Fibroblast of skin of left biceps (primary cell): ENCODE data around the gene FGD3.

Experiments used
- DNase-seq, 2 experiments: peaks; one replicate each; pipeline ENCODE4 v3.0.0-alpha.2; 2013; ENCODE audit warnings: low read depth in 2 of 2

Gene FGD3

DNA sequence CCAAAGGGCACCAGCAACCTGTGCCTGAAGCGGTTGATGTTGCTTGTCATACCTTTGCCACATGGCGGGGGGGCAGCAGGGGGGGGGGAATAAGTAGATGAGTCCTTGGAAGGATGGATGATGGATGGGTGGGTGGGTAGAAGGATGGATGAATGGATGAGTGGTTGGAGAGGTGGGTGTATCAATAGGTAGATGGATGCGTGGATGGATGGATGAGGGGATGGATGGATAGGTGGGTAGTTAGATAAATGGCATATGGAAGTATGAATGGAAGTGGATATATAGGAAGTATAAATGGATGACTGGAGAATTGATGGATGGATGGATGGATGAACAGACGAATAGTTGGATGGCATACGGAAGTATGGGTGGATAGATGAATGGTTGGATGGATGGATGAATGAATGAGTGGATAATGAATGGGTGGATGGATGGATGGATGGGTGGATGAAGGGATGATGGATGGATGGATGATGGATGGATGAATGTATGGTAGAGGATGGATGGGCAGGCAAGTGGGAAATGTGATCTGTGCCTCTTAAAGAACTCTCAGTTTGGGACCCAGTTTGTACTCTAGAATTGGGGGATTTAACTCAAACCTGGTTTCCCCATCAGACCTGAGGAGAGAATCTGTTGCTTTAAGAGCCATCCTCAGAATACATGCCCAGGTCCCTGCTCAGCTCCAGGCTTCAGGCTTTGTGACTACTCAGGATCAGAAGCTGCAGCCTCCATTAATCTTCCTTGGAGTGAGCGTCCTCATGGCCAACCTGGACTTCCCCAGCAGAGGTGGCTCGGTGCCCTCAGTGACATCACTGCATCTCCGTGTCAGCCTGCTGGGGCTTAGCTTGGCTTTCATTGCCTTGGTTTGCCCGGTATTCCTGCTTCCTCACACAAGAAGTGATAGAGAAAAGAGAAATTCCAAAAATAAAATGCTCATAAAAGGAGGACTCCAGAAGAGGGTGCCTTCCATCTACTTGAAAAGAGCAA, 83.6 kb downstream of the FGD3 start:
- no peak for DNase-seq

DNA sequence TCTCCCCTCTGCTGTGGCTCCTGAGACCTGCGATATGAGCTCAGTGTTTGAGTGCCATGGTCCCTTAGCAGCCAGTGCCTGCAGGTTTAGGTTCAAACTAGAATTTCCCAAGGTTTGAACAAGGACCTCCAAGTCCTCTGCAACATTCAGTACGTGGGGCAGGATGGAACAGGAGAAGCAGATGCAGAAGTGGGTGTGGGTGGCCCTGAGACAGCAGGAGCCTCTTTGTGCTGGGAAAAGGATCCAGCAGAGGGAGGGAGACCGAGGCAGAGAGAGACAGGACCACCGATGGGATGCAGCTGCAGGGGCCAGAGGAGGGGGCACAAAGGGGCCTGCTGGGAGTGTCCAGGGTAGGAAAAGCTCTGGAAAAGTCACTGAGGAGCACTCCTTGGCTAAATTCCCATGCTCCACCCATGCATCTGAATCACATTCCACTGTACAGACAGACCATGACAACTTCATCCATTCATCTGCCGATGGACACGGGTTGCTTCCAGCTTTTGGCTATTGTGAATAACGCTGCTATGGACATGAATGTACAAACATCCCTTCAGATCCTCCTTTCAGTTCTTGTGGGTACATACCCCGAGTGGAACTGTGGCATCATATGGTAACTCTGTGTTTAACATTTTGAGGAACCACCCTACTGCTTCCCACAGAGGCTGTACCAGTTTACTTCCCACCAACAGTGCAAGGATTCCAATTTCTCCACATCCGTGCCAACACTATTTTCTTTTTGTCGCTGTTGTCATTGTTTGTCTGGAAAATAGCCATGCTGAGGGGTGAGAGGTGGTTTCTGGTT, 84.5 kb downstream of the FGD3 start:
- DNase-seq: no peak

DNA sequence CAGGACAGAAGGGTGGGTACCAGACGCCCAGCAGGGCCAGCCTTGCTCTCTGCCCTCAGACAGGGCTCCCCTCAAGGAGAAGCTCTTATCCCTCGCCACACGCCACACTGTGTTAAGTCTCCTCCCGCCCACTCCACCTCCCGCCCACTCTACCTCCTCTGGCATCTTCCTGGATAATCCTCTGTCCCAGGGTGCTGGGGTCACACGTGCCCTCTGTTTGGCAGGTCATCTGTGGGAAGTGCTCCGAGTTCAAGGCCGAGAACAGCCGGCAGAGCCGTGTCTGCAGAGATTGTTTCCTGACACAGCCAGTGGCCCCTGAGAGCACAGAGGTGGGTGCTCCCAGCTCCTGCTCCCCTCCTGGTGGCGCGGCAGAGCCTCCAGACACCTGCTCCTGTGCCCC, 85.2 kb downstream of the FGD3 start:
- DNase-seq: no peak

DNA sequence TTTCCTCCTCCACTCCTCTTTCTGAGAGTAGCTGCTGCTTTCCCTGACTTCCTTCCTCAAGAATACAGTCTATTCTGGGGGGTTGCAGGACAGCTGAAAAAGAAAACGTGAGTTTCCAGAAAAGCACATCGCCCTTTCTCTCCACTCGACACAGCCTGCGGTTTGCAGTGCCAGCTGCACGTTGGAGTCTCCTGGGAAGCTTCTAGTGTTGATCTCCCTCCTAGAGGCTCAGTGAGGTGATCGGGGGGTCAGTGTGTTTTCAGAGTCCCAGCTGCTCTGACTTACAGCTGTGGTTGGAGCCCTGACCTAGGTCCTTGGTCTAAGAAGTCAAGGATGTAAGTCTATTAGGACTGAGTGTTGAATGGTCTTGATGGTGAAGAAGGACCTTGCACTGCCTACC, 86.2 kb downstream of the FGD3 start:
- DNase-seq: no peak

DNA sequence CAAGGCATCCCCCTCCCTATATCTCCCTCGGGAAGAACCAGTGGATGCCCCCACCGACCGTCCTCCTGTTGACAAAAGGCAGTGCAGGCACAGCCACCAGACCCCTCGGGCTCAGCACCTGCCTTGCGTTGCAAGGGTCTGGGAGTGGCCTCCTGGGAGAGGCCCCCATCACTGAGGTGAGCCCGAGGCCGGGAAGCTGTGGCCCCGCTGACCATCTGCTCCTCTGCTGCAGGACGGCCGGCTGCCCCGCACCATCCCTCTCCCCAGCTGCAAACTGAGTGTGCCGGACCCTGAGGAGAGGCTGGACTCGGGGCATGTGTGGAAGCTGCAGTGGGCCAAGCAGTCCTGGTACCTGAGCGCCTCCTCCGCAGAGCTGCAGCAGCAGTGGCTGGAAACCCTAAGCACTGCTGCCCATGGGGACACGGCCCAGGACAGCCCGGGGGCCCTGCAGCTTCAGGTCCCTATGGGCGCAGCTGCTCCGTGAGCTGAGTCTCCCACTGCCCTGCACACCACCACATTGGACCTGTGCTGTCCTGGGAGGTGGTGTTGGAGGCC, 87.9 kb downstream of the FGD3 start:
- DNase-seq: no peak

DNA sequence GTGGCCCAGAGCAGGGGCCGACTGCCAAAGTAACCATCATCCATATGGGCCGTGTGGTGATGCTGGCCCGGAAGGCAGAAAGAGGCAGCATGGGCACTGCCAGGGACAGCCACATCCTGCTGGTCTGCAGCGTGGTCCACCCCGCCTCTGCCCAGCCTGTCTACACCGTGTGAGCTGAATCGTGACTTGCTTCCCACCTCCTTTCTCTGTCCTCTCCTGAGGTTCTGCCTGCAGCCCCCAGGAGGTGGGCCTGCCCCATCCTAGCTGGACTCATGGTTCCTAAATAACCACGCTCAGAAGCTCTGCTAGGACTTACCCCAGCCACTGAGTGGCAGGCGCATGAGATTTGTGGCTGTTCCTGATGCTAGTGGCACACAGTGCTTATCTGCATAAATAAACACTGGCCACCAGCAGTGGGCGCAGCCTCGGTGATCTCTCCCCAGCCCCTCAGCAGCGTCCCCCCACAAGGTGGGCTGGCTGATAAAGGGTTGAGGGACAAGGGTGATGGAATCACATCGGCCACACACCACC, 88.6 kb downstream of the FGD3 start:
- no peak for DNase-seq

DNA sequence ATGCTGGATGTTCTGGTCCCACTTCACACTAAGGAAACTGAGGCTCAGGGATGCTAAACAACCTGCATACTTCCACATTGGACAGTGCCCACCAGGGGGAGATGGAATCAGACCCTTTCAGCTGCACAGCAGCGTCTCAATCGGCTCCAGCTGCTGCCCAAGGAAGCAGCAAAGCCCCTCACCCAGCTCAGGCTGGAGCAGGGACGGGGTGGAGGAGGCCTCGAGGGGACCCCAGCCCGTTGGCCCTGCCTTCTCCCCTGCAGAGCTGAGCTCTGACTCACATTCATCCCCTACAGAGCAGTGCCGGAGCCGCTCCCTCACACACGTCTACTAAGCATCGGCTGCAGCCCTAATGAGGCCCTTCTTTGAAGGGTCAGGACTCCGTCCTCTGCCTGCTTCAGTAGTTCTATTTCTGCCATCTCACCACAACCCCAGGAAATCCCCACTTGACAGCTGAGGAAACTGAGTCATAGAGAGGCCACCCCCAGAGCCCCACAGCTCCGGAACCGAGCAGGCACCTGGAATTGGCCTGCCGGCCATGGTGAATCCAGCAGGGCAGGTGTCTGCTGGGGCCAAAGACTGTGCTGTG, 89.7 kb downstream of the FGD3 start:
- DNase-seq: no peak

DNA sequence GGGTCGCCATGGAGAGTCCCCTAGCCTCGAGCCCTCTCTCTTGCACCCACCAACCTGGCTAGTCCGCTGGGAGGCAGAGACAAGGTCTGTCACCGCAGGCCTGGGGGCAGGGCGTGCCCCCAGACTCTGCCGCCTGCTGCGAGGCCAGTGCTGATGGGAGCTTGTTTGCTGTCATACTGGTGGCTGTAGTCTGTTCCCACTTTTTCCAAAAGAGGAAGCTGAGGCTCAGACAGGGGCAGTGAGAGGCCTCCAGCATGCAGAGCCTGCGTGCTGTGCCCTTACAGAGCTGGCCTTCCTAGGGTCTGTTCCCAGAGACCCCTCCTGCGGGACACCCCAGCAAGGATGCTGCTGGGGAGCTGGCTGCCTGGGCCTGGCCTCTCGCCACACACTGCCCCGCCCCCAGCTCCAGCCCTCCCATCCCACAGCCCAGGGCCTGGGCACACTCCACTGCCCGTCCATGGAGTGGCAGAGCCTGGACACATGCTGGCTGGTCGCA, 90.2 kb downstream of the FGD3 start:
- DNase-seq: no peak

DNA sequence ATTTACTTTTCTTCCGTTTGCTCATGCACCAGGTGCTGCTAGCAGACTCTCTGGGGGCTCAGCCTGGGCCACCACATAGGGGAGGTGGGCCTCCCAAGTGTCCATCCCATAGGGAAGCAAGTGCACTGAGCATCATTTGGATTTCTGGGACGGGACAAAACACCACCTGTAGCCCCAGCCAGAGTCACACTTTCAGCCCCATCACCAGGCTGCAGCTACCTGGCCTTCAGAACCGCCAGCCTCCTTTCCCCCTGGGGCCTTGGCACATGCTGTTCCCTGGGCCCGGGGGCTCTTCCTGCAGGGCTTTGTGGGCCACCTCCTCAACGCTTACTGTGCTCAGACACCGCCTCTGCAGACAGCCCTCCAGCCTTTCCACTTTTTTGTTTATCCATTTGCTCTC, 91.6 kb downstream of the FGD3 start:
- DNase-seq: no peak

DNA sequence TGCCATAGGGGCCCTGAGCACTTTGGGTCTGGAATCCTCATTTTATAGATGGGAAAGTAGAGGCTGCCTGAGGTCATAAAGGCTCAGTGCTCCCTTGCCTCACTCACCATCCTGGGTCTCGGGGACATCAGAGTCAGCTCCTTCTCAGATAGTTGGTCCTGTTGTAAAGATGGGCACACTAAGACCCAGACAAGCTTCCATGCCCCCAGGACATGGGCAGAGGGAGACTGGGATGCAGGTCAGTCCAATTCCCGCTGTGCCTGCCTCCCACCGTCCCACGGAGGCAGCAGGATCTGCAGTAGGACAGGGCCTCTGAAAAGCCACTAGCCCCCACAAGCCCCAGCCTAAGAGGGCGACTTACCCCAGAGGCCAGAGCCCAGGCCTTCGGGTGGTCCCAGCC, 92.1 kb downstream of the FGD3 start:
- DNase-seq: no peak

DNA sequence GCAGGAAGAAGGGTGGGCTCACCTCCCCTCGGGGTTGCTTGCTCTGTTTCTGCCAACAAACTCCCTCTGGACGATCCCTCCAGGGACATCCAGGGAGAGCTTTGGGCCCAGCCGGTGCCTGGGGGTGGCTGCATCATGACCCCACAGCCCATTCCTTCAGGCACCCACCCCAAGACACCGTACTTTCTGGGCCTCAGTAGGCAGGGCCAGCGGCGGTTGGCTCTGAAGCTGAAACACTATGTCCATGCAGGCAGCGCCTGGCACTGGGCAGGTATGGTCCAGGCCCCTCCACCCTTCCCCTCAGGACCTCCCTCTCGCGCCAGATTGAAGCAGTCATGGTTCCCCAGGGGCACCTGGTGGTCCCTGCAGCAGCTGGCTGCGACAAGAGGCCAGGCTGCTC, 92.7 kb downstream of the FGD3 start:
- no peak for DNase-seq

DNA sequence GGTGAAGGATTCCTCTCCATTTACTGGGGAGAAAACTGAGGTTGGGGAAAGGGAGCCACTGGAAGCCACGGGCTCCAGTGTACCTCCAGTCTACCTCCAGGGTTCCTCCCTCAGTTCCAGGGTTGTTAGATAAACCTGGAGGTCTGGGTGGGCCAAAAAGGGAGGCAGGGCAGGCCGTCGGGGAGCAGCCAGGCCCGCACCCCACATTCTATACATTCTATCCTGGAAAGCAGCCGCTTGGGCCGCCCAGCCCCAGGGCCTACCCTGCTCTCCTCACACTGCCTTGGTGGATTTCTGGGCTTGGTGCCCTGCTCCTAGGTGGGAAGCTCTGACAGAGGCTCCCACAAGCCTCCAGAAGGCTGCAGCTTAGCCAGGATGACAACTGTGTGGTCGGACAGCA, 93.1 kb downstream of the FGD3 start:
- DNase-seq: no peak

DNA sequence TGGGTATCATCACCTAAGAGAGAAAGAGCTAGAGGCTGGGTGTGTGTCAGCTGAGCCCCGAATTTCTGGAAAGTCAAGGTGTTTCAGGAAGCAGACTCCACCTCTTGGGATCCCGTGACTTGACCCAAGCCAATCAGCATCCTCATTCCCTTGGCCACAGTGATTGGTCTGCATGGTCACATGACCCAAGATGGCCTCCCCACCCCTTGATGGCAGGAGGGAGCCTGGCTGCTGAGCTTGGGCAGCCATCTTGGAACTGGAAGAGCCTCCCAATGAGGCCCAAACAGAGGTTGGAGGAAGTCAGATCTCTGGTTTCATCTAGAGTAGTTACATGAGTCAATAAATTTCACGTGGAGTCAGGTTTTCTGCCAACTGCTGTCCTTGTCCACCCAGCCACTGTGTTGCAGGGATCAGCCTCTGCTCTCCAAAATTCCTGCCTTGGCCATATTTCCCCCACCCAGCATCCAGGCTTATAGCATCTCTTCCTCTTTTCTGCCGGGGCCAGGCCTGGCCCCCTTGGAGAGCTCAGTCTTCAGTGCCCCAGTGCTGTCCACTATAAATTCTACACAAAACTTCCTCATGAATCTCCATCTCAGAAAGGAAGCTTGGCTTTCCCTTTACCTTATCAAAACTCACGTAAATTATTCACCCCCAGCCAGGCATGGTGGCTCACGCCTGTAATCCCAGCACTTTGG, 93.9 kb downstream of the FGD3 start:
- no peak for DNase-seq

DNA sequence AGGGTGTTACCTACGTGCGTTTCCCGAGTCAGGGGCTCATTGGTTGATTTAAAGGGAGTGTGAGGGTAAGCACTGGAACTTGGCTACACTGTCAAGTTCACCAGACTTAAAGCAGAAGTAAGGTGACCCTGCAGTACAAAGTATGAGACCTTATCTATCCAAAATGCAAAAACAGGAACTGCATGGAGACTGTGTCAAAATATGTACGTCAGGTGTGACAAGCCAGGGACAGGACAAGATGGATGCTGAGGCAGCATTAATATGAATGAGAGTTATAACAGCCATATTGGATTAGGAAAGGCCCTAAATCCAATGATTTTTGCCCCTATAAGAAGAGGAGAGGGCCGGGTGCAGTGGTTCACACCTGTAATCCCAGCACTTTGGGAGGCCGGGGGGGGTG, 95.8 kb downstream of the FGD3 start:
- no peak for DNase-seq

DNA sequence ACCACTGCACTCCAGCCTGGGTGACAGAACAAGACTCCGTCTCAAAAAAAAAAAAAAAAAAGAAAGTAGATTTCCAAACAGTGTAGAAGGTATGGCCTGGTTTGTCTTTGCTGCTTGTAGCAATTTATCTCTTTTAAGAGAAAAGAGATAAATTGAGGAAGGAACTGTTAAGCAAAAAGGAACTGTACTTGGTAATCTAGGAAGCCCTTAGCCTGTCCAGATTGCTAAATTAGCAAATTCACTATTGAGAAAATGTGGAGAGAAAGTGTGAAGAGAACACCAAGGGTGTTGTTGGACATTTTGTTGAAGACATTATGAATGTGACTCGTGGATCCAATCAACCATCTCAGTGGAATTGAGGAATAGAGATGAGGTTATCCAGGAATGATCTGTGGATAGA, 98.2 kb downstream of the FGD3 start:
- DNase-seq: no peak

DNA sequence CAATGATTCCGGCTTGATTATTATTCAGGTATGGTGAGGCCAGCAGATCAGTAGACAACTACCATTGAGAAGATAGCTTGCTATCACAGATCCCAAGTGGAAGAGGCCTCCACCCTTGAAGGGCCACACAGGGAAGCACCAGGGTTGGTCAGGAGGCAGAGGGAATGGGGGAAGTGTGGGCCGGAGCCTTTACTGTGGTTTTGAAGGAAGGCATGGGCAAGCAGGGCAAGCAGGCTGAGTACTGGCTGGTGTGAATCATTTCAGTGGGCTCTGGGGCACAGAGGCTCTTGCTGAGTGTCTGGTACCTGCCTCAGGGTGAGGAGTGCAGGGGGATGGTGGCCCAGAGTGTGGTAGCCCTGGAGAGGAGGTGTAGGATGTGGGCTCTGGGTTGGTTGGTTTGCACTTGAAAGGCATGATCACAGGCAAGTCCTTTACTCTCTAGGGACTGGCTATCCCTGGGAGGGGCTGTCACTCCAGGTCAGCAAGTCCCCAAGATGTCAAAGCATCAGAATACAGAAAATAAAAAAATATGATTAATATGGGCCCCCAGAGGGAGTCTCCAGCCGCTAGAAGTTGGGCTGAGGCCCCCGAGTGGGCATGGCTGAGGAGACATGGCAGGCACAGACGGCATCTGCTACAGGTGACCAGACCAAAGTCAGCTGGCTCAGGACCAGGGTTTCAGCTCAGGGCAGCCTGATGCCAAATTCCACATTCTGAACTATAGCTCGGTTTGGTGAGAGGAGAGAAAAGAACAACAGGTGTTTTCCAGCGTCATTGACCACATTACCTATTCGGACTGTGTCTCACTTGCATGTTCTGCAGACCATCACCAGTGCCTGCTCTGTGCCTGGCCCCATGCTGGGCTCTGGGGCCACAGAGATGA, 101.5 kb downstream of the FGD3 start:
- DNase-seq: no peak

DNA sequence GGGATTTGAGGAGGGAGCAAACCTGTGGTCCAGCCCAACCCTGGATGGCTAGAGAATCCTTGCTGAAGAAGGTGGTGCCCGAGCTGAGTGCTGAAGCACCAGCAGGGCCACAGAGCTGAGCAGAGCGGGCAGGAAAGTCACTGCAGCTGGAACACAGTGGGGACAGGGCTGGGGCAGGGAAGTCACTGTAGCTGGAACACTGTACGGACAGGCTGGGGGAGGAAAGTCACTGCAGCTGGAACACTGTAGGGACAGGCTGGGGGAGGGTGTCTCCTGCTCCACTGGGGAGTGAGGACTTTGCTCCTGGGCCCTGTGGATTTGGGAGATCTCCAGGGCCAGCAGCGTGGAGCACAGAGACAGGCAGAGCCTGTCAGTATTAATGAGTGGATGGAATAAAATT, 102.2 kb downstream of the FGD3 start:
- no peak for DNase-seq

DNA sequence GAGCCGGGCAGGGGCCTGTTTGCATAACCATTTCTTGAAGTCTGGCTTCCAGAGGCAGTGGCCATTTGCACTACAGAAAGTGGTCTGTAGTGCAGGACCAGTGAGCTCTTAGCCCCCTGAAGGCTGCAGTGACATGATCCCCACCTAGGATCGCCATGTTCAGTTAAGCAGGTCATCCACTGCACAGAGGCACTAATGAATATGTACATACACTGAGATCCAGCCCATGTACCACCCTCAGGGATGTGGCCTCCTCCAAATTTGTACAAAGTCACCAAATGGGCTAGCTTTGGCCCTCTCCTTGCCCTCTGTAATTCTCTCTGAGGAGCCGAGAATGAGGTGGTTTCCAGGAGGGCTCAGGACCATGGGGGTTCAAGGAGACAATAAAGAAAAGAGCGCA, 102.9 kb downstream of the FGD3 start:
- no peak for DNase-seq

DNA sequence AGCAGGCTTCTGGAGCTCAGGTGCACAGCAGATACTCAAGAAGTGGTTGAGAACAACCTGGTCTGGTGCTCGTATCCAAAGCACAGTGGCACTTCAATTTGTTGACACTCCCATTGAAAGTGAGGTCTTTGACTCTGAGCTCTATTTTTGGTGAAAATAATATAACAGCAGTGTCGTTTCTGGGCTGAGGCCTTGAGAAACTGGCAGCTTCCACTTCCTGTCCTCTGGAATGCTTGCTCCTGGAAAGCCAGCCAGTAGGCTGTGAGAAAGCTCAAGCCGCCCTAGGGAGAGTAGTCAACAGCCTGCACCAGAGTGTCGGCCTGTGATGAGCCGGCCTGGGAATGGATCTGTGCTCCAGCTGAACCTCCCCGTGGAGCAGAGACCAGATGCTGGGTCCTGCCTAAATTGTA, 104.4 kb downstream of the FGD3 start:
- no peak for DNase-seq
